ENCODE data around the gene VCAN.

VCAN gene

GRCh38 chr5:83494087-83494620 is 22.6 kb downstream of the VCAN start:
- no peak for DNase-seq (ENCODE audit: low read depth in 2 of 2, low spot score in 1 of 2)

DNA sequence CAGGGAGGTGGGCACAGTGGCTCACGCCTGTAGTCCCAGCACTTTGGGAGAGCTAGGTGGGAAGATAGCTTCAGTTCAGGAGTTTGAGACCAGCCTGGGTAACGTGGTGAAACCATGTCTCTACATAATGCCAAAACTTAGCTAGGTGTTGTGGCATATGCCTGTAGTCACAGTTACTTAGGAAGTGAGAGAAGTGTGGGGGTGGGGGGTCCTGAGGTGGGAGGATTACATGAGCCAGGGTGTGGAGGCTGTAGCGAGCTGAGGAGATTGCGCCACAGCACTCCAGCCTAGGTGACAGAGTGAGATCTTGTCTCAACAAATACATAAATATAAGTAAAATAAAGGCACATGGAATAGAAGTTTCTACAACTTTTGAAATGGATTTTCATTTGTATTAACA is 23.1 kb downstream of the VCAN start:
- no peak for DNase-seq (ENCODE audit: low read depth in 2 of 2, low spot score in 1 of 2)

DNA sequence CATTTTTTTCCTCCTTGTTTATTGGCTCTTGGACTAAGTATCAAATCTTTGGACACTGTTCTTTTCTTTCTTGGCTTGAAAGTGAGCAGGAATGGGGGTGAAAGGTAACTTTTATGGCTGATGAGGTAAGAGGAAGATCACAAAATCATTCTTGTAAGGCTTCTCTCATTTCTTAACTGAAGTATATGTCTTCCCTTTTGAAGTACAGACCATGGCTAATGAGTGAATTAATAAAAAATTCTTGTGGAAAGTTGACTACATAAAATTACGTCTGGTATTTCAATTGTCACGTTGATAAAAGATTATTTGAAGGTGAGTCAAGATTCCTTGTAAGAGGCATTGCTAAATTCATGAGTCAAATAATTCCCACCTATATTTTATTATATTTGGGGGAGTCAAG is 25.1 kb downstream of the VCAN start:
- DNase-seq (ENCODE audit: low read depth in 2 of 2, low spot score in 1 of 2), result no peak

GRCh38 chr5:83498585-83498984 is 27.0 kb downstream of the VCAN start:
- DNase-seq (ENCODE audit: low read depth in 2 of 2, low spot score in 1 of 2), result no peak

GRCh38 chr5:83503662-83504061 is 32.1 kb downstream of the VCAN start:
- no peak for DNase-seq (ENCODE audit: low read depth in 2 of 2, low spot score in 1 of 2)

DNA sequence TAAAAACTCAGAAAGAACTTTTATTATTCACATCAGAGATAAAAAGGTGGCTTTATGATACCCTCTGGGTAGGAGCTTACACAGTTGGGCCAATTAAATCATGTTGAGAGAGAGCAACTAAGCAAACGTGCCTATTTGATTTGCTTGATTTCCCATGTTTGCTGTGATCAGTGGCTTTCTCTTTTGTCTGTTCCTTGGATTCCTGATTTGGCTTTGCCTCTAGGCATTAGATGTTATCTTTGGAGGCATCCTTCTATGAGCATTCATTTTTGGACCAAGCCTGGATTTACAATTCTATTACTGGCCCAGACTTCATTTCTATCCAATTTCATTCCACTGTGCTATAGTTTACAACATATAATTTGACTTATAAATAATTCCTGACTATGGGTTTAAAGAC is 35.9 kb downstream of the VCAN start:
- DNase-seq (ENCODE audit: low read depth in 2 of 2, low spot score in 1 of 2), result no peak

DNA sequence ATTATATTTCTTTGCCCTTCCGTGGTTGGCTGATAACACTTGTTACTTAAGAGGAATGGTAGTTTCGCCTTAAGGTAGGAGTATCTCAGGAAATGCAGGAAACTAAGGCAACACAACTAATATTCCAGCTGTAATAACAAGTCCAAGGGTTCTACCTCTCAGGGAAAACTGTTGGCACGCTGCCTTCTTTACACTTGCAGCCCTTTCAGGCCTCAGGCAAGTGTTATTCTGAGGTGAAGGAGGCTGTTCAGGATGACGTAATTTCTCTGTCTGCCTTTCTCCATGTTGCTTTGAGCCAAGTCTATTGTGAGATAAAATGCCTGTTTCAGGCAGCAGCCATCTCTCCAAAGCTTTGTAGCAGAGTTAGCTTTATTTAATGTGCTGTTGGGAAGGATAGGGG is 38.0 kb downstream of the VCAN start:
- no peak for DNase-seq (ENCODE audit: low read depth in 2 of 2, low spot score in 1 of 2)

DNA sequence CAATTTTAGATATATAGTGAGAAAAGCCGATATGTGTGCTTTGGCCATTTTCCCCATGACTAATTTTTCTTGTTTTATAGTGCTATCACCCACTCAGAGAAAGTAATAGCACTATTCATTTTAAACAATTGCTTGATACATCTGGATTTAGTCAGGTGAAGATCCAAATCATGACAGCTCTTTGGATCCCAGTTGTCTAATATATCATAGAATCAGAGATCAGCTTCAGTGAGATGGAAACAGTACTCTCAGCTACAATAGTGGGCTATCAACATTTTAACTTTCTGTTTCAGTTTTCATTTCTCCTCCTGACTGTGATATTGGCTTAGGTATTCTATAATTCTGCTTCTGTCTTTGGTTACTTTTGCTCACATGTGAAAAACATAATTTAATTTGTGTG is 38.7 kb downstream of the VCAN start:
- no peak for DNase-seq (ENCODE audit: low read depth in 2 of 2, low spot score in 1 of 2)

DNA sequence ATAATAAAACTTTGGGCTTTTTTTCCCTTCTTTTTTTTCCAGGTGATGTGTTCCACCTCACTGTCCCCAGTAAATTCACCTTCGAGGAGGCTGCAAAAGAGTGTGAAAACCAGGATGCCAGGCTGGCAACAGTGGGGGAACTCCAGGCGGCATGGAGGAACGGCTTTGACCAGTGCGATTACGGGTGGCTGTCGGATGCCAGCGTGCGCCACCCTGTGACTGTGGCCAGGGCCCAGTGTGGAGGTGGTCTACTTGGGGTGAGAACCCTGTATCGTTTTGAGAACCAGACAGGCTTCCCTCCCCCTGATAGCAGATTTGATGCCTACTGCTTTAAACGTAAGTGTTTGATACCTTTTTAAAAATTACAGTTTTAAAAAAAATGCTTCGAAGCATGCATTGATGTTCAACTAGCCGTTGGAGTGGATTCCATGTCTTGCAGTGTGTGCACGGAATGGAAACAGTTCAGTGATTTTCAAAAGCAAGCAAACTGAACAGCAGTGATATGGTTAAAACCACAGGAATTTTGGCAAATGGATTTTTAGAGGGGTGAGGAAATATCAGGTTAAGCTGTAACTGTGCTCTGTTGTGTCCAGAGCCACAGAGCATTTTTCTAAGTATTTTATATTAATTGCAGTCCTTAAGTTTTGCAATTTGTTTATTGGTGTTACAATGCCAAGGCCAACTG is 40.7 kb downstream of the VCAN start:
- DNase-seq (ENCODE audit: low read depth in 2 of 2, low spot score in 1 of 2), result no peak

DNA sequence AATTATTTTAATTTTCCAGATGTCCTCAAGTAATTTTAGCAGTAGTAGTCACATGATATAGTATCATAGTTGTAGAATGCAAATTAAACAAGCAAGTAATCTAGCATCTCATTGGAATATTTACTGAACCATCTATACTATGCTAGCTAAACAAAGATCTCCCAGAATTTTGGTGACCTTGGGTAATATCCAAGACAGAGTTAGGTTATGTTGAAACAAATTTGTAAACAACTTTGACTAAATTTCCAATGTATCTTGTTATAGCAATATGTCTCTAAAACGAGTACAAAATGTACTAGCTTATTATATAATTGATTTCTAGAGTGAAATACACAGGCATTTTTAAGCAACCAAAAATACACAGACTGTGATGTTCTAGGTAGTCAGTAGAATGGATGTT is 41.5 kb downstream of the VCAN start:
- DNase-seq (ENCODE audit: low read depth in 2 of 2, low spot score in 1 of 2), result no peak

DNA sequence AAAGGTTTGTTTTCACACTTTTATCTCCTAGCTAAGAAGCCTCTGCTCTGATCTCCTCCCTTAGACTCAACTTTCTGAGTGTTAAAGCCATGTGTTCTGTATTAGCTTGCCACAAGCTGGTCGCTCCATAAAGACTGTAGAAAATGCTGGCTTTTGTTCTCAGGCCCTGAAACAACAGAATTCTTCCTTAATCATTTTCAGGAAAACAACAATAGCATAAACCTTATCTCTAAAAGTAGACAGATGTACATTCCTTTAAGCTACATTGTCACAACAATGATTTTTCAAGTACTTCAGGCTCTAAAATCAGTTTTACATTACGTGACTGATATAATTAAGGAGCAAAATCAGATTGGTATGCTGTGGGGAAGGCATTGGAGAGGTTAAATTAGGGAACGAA is 41.9 kb downstream of the VCAN start:
- DNase-seq (ENCODE audit: low read depth in 2 of 2, low spot score in 1 of 2), result no peak

- no peak for DNase-seq (ENCODE audit: low read depth in 2 of 2, low spot score in 1 of 2)
These were observed 44.8 kb downstream of the VCAN start for GRCh38 chr5:83516377-83516776.

DNA sequence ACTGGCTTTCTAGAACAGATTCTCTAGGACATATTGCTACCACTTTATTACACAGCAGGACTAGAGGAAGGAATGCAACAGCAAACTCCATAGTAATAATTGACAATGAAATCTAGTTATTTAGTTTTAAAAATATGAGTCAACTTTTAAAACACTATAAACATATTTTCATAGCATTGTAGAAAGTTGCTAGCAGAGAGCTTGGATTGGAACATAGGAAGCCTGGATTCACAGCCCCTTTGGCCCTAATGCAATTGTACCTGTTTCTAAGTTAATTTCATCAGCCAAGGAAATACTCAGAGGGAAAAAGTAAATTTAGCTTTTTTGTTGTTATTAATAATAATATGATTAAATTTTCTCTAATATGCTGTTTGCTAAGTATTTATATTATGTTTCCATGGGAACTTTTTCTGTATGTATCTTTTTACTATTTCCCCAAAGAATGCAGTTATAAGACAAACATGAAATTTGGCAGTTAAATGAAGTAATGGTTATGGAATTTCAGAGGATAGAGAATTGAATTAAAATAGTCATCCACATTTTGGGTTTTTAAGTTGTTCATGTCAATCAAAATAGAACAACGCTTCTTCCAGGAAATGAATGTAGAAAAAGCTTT is 45.6 kb downstream of the VCAN start:
- no peak for DNase-seq (ENCODE audit: low read depth in 2 of 2, low spot score in 1 of 2)

DNA sequence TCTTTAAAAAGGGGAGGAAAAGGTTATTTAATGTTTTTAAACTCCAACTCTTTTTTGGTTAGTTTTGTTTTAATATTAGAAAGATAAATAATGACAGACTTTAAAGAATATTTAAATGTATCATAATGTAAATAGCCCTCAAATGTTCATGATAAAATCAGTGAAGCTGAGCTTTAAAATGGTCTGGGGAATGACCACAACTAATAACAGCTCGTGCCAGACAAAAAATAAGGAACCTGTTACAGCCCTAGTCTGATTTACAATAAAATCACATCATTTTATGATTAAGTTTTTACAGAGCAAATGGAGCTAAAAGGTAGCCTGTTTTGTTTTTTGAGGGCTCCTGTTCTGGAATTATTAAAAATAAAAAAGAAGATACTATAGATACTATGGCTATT is 46.1 kb downstream of the VCAN start:
- no peak for DNase-seq (ENCODE audit: low read depth in 2 of 2, low spot score in 1 of 2)

DNA sequence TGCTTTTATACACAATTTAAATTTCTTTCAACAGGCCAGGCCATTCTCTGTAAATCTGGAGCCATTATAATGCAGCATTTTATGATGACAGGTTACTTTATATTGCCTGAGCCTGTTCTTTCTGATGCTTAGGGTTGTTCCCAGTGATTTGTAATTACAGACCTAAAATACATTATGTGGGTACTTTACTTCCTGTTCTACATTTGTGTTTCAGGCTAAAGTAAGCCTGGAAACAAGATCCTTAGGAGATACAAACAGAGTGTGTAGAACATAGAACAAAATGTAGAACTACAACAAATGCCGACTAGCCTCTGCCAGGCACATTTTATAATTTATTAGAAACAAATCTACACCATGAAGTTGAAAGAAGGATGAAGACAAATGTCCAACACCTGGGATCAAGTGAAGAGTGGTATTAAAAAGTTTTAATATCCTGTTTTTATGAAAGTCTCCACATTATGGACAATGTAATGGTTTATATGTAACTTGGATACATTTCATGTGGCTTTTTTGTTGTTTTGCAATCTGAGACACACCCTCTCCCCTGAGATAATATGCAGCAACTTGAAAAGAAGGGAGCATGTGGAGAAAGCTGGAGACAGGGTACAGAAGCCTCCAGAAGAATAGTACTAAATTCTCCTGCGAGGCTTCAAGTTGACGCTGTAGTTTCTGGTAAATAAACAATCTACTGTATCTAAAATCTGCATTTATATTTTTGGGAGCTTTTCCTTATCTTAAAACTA is 46.9 kb downstream of the VCAN start:
- no peak for DNase-seq (ENCODE audit: low read depth in 2 of 2, low spot score in 1 of 2)

- no peak for DNase-seq (ENCODE audit: low read depth in 2 of 2, low spot score in 1 of 2)
These were observed 50.9 kb downstream of the VCAN start for GRCh38 chr5:83522446-83522845.

GRCh38 chr5:83523929-83524328 is 52.4 kb downstream of the VCAN start:
- no peak for DNase-seq (ENCODE audit: low read depth in 2 of 2, low spot score in 1 of 2)

DNA sequence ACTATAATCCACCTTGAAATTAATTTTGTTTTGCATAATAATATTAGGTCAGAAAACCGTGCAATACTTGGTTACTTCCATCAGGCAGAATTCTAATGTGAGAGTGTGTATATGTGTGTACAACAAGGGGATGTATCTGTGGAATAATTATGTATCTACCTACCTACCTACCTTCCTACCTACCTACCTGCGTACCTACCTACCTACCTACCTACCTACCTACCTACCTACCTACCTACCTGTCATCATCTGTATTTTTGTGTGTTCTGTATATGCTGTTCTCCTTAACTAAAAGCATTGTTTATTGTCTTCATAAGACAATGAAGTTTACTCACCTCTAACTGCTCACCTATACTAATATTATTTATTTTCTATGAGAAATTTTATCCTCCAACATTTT is 52.8 kb downstream of the VCAN start:
- no peak for DNase-seq (ENCODE audit: low read depth in 2 of 2, low spot score in 1 of 2)

DNA sequence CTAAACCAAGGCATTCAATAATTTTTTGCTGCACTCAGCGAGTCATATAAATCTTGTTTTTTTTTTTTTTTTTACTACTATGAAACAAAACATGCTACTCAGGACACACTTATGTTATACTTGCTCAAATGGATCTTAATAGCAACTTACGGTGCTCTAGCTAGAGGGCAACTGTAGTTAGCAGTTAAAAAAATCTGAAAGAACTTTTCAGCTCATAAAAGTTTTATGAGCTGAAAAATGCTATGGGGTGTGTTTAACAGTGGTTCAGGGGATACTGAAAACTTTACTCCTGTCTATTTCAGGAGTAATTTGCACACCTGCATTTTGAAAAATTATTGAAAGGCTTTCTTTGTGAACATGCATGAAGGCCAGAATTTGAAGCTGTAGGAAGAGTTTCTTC is 53.4 kb downstream of the VCAN start:
- DNase-seq (ENCODE audit: low read depth in 2 of 2, low spot score in 1 of 2), result no peak

DNA sequence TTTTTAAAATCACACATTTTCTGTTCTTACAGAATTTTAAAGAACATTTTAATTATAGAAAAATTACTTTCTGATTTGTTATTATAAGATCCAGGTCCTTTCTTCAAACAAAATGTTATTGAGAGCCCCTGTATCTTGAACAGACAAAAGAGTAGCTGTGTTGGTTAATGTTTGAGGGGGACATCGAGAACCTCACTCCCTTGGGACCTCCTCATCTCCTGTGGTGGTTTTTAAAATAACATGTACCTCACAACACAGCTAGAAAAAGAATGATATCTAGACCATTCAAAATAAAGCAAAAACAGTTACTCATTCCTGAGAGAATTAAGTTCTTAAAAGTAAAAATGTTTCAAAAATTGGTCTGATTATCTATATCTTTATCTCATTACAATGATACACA is 54.7 kb downstream of the VCAN start:
- no peak for DNase-seq (ENCODE audit: low read depth in 2 of 2, low spot score in 1 of 2)

- no peak for DNase-seq (ENCODE audit: low read depth in 2 of 2, low spot score in 1 of 2)
These were observed 55.7 kb downstream of the VCAN start for GRCh38 chr5:83527221-83527620.

GRCh38 chr5:83527722-83528438 is 56.3 kb downstream of the VCAN start:
- no peak for DNase-seq (ENCODE audit: low read depth in 2 of 2, low spot score in 1 of 2)
